Embryonic facial prominence (tissue), 1 donor: ENCODE data around the gene GPR84.
A peak's percentile ranks its signal among the peaks of the same experiment; 100 is the strongest.
"Not testable (repeated sequence)": the region's sequence is repeated elsewhere in the genome, so short reads cannot be mapped to it uniquely, and the experiment has no call there.

Experiments used
- DNase-seq: peaks from one replicate; pipeline ENCODE4 v3.0.0-alpha.2; 2016; ENCODE audit errors: extremely low spot score

GPR84 gene

GRCh38 chr12:54325442-54326109 is 38.7 kb downstream of the GPR84 start:
- DNase-seq, result not testable (repeated sequence)

- DNase-seq, result peak; percentile 99
These were observed 39.5 kb downstream of the GPR84 start, which contains the start of gene COPZ1 for GRCh38 chr12:54324617-54325441. Gene COPZ1, plus strand, starts transcription at chr12:54325131. Its CDS starts 33 bp downstream, at chr12:54325164.

GRCh38 chr12:54321363-54321762 is 42.9 kb downstream of the GPR84 start:
- DNase-seq, result no peak
